Kidney tubule cell (primary cell): ENCODE data around the gene PTPRG.
A peak's percentile ranks its signal among the peaks of the same experiment; 100 is the strongest.

Source experiments
- DNase-seq: peaks from one replicate; pipeline ENCODE4 v3.0.0-alpha.2; 2018; ENCODE audit warnings: low spot score

The PTPRG gene

GRCh38 chr3:61966200-61966599, 404.8 kb downstream of the PTPRG start:
- DNase-seq, result peak; percentile 97

- DNase-seq, result no peak
Observed at GRCh38 chr3:61967019-61967418, 405.6 kb downstream of the PTPRG start.

- no peak for DNase-seq
Observed at GRCh38 chr3:61967937-61968336, 406.6 kb downstream of the PTPRG start.

- no peak for DNase-seq
Observed at GRCh38 chr3:61974662-61975061, 413.3 kb downstream of the PTPRG start.

- no peak for DNase-seq
Observed at GRCh38 chr3:61975199-61975598, 413.8 kb downstream of the PTPRG start.

- no peak for DNase-seq
Observed at GRCh38 chr3:61975936-61976335, 414.6 kb downstream of the PTPRG start.

GRCh38 chr3:61978460-61979419, 417.4 kb downstream of the PTPRG start:
- DNase-seq, result no peak

GRCh38 chr3:61979638-61980037, 418.3 kb downstream of the PTPRG start:
- DNase-seq, result peak; percentile 82

GRCh38 chr3:61980041-61980440, 418.7 kb downstream of the PTPRG start:
- DNase-seq, result peak; percentile 75

GRCh38 chr3:61981060-61981459, 419.7 kb downstream of the PTPRG start:
- DNase-seq, result peak; percentile 30

- DNase-seq, result peak; percentile 31
Observed at GRCh38 chr3:61983479-61983878, 422.1 kb downstream of the PTPRG start.

GRCh38 chr3:61985020-61985419, 423.6 kb downstream of the PTPRG start:
- peak; percentile 80 for DNase-seq

GRCh38 chr3:61986473-61986872, 425.1 kb downstream of the PTPRG start:
- no peak for DNase-seq

- DNase-seq, result no peak
Observed at GRCh38 chr3:61989681-61990080, 428.3 kb downstream of the PTPRG start.

GRCh38 chr3:61990327-61991027, 429.1 kb downstream of the PTPRG start:
- DNase-seq, result no peak

GRCh38 chr3:61991706-61992105, 430.3 kb downstream of the PTPRG start:
- peak; percentile 14 for DNase-seq

GRCh38 chr3:61996366-61996765, 435.0 kb downstream of the PTPRG start:
- DNase-seq, result no peak

GRCh38 chr3:61997101-61997500, 435.7 kb downstream of the PTPRG start:
- no peak for DNase-seq

GRCh38 chr3:62003835-62004234, 442.5 kb downstream of the PTPRG start:
- DNase-seq, result no peak

GRCh38 chr3:62007036-62007435, 445.7 kb downstream of the PTPRG start:
- peak; percentile 34 for DNase-seq

GRCh38 chr3:62010989-62011388, 449.6 kb downstream of the PTPRG start:
- no peak for DNase-seq

- no peak for DNase-seq
Observed at GRCh38 chr3:62011666-62012065, 450.3 kb downstream of the PTPRG start.

GRCh38 chr3:62013951-62014350, 452.6 kb downstream of the PTPRG start:
- DNase-seq, result no peak
